ENCODE data around the gene RNF4.
"Not testable (repeated sequence)": the region's sequence is repeated elsewhere in the genome, so short reads cannot be mapped to it uniquely, and the experiment has no call there.

The RNF4 gene

DNA sequence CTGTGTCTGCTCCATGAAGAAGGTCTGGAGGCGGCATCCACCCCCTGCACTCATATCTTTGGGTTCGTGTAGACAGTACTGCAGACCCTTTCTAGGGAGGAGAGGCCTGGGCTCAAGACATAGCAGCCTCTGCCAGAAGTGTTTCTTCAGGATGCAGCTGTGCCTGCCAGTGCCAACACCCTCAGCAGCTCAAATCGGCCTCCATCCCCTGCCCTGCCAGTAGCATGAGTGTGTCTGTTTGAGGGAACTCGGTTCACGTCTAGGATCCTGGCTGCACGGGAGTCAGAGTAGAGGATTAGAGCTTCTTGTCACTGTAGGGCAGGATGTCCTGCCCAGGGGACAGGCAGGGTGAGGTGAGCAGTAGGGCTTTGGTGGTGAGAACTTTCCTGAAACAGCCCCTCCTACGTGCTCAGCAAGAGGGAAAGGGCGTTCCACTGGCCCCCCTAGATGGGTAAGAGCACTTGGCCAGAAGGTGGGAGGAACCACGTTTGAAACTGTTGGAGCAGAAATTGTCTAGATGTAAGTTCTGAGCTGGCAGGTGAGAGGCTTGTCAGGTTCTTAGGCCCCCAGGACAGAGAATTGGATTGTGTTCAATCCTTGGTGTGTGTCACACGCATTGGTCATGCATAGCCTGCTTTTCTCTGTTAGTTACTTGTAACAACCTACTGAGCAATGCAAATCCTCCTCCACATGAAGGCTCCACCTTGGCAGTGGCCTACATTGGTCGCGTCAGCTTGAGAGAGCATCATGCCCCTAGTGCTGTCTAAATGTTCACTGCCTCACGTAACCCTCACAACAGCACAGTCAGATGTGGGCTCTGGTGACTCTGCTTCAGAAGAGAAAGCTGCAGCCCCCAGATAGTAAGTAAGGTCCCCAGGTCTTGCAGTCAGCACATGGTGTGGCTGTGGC lies 41.7 kb downstream of the RNF4 start:
- TF ChIP-seq, protein P1, sequence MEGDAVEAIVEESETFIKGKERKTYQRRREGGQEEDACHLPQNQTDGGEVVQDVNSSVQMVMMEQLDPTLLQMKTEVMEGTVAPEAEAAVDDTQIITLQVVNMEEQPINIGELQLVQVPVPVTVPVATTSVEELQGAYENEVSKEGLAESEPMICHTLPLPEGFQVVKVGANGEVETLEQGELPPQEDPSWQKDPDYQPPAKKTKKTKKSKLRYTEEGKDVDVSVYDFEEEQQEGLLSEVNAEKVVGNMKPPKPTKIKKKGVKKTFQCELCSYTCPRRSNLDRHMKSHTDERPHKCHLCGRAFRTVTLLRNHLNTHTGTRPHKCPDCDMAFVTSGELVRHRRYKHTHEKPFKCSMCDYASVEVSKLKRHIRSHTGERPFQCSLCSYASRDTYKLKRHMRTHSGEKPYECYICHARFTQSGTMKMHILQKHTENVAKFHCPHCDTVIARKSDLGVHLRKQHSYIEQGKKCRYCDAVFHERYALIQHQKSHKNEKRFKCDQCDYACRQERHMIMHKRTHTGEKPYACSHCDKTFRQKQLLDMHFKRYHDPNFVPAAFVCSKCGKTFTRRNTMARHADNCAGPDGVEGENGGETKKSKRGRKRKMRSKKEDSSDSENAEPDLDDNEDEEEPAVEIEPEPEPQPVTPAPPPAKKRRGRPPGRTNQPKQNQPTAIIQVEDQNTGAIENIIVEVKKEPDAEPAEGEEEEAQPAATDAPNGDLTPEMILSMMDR (IDR thresholded peaks at IDR 0.05; ENCODE audit: insufficient read depth, low read depth, low read length, missing control alignments), result no peak
- no peak for DNase-seq (ENCODE audit: low read depth)
- no peak overlapping the region for H3K4me3 ChIP-seq (ENCODE audit: low read depth, low read length)

DNA sequence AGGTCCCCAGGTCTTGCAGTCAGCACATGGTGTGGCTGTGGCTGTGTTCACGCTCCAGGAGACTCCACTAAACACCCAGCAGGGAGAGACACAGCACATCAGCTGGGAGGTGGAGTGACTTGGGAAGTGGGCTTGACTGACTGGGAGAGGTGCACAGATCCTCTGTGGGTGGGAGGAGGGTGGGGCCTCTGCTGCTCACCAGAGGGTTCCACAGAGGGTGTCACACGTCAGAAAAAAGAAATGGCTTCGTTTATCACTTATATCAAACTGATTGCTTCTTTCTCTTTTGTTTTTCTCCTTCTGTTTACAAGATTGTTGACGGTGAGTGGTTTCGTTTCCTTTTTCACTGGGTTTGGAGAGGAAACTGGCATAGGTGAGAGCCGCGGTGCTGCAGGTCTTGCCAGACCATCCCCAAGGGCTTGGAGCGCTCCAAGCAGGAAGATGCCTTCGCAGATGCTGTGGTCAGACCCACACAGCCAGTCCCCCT lies 42.8 kb downstream of the RNF4 start:
- DNase-seq (ENCODE audit: low read depth), result peak; percentile 57
- no peak overlapping the region for H3K4me3 ChIP-seq (ENCODE audit: low read depth, low read length)
- TF ChIP-seq, protein P1 (IDR thresholded peaks at IDR 0.05; ENCODE audit: insufficient read depth, low read depth, low read length, missing control alignments), result no peak

DNA sequence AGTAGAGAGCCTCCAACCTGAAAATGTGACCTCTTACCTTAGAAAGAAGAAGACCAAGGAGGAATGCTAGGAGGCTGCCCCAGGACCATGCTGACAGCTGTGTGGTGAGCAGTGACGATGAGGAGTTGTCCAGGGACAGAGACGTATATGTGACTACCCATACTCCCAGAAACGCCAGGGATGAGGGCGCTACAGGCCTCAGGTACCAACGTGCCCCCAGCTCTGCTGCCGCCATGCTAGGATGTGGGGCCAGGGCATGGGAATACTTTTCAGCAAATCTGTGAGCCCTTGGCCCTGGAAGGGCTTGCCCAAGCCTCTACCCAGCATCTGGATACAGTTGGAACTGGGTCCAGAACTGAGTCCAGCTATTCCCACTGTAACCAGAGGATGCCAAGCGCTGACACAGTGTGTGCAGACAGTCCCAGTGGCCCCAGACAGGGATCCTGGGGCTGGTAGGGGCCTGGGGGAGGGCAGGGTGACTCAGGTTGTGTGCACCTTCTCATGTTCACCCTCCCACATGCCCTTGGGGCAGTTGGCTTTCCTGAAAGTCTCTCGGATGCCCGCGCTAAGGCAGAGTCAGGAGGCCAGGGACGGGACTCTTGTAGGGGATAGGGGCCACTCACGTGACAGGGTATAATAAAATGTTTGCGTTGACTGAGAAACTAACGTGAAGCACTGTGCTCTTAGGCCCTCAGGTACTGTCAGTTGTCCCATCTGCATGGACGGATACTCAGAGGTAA lies 43.7 kb downstream of the RNF4 start:
- no peak for DNase-seq (ENCODE audit: low read depth)
- H3K4me3 ChIP-seq (ENCODE audit: low read depth, low read length), result no peak overlapping the region
- TF ChIP-seq, protein P1 (IDR thresholded peaks at IDR 0.05; ENCODE audit: insufficient read depth, low read depth, low read length, missing control alignments), result no peak

DNA sequence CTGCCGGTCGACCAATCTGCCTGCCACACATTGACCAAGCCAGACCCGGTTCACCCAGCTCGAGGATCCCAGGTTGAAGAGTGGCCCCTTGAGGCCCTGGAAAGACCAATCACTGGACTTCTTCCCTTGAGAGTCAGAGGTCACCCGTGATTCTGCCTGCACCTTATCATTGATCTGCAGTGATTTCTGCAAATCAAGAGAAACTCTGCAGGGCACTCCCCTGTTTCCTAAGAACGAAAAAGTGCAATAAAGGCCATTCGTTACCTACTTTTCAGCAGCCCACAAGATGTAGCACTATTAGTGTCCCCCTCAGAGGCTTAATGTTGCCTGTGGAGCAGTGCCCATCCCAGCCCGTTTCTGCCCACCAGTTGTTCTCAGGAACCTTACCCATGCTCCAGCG lies 45.3 kb downstream of the RNF4 start:
- not testable (repeated sequence) for H3K4me3 ChIP-seq (ENCODE audit: low read depth, low read length); DNase-seq (ENCODE audit: low read depth)

DNA sequence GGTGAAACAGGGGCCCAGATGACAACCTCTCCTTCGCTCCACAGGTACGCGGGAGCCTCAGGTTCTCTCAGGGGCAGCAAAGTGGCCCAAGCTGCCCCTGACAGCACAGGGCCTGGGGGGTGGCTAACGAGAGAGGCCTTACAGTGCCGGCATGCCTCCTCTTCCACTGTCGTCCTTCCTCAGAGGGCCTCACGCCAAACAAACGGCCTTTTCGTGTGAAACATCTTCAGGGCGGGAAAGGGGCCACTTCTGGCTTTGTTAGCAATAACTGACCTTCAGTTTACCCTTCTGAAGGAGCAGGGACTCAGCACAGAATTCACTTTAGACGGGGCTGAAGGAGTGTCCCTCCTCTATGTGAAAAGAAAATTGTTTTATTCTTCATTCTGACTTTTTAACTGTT lies 46.0 kb downstream of the RNF4 start:
- not testable (repeated sequence) for H3K4me3 ChIP-seq (ENCODE audit: low read depth, low read length); DNase-seq (ENCODE audit: low read depth)

DNA sequence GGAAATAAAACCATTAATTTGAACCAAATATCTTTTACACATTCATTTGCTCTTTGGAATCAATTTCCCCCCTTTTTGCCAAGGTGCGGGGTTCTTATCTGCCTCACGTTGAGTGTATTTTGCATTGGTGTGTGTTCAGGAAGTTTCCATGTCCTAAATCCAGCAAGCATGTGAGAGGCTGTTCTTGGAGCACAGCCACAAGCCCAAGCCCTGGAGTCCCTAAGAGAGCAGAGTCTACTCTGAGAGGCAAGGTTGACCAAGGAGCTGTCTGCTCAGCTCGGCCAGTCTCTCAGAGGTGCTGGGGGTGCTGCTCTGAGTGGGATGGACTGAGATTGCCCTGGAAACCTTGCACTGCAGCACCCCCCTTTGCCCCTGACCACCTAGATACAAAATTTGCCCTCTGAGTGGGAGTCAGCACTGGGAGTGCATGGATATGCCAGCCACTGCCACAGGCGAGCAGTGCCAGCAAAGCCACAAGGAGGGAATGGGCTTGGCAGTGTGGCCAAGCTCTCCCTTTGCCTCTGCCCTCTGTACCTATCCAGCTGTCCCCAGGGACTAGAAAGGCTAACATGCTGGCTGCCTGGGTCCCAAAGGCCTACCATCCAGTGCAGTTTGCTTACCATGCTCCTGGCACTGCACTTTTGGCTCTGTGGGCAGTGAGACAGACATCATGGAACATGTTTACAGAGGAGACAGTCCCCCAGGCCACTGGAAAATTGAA lies 47.1 kb downstream of the RNF4 start:
- no peak for DNase-seq (ENCODE audit: low read depth)
- no peak overlapping the region for H3K4me3 ChIP-seq (ENCODE audit: low read depth, low read length)
- TF ChIP-seq, protein P1 (IDR thresholded peaks at IDR 0.05; ENCODE audit: insufficient read depth, low read depth, low read length, missing control alignments), result no peak

DNA sequence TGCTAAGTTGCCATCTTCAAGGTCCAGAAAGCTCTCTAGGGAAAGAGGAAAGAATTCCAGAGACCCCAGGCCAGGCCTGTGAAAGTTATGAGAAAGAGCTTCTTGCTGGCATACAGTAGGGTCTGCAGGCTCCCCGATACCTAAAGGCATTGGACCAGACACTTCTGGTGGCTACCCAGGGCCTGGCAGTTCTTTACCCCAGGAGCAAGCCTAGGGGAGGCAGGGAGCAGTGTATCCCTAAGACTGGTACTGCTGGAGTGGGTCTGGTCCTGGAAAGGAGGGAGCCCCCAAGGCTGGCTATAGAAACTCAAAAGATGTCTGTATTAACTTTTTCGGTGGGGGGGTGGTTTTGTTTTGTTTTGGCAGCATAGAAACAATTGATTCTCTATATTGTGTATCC lies 47.7 kb downstream of the RNF4 start:
- TF ChIP-seq, protein P1 (IDR thresholded peaks at IDR 0.05; ENCODE audit: insufficient read depth, low read depth, low read length, missing control alignments), result no peak
- no peak overlapping the region for H3K4me3 ChIP-seq (ENCODE audit: low read depth, low read length)
- DNase-seq (ENCODE audit: low read depth), result no peak

Measured in GM12865 (cell line).